ENCODE data around the gene RARB. TPM values are rescaled to one million over a fixed set of nuclear protein-coding genes. Genes with fewer than 3 reads are reported as not detected.

Gene RARB
- total RNA-seq, 1 experiment from 2014 or later, result 2.5 TPM

- peaks cover 6% of the 10 kb centered on the region for H3K36me3 Mint-ChIP-seq (ENCODE audit: insufficient read depth, unreplicated experiment)
- H3K9me3 ChIP-seq, result no peaks in the 10 kb centered on the region
- H3K4me1 ChIP-seq, result peaks cover 28% of the 10 kb centered on the region
- no peak for TF ChIP-seq CTCF (IDR thresholded peaks at IDR 0.05; ENCODE audit: insufficient read depth in 1 of 2, low read depth in 1 of 2, low read length in 1 of 2, severe bottlenecking in 1 of 2, unreplicated experiment in 1 of 2)
- ChIA-PET CTCF (no interaction called here), POLR2A (no interaction called here)
- no peak overlapping the region for H3K27ac Mint-ChIP-seq (ENCODE audit: unreplicated experiment)
- H3K4me3 ChIP-seq (ENCODE audit: low read depth, low read length), result no peak overlapping the region
- H3K9me3 Mint-ChIP-seq (ENCODE audit: unreplicated experiment), result no peaks in the 10 kb centered on the region
- DNase-seq, result no peak
- no peak overlapping the region for H3K4me3 Mint-ChIP-seq (ENCODE audit: unreplicated experiment)
- peaks cover 43% of the 10 kb centered on the region for H3K4me1 Mint-ChIP-seq (ENCODE audit: low read depth, unreplicated experiment)
- intact Hi-C loops (cut with micrococcal nuclease; ENCODE audit: unreplicated experiment), result loop anchor here (10.0 kb wide), 1 partner anchor 492 kb away; no protein-coding TSS in a partner anchor
- H3K36me3 ChIP-seq (ENCODE audit: control insufficient read depth, insufficient read depth, low read length), result no peaks in the 10 kb centered on the region
- no peaks in the 10 kb centered on the region for H3K27me3 Mint-ChIP-seq (ENCODE audit: insufficient read depth, unreplicated experiment)
- BruUV-seq (replicated peaks), result no TSS peak
- no peaks in the 10 kb centered on the region for H3K27me3 ChIP-seq (replicated peaks; ENCODE audit: control insufficient read depth, insufficient read depth, low read length)
Measured at GRCh38 chr3:25456723-25457670, 28.9 kb downstream of the RARB start.

GRCh38 chr3:25457671-25458419 lies 29.8 kb downstream of the RARB start:
- ChIA-PET POLR2A (no interaction called here), CTCF (no interaction called here)
- no peak for DNase-seq
- no peaks in the 10 kb centered on the region for H3K9me3 Mint-ChIP-seq (ENCODE audit: unreplicated experiment)
- Histone ChIP-seq H3K36me3 (ENCODE audit: control insufficient read depth, insufficient read depth, low read length) (no peaks in the 10 kb centered on the region), H3K4me1 (peaks cover 28% of the 10 kb centered on the region), H3K9me3 (no peaks in the 10 kb centered on the region), H3K27me3 (replicated peaks; ENCODE audit: control insufficient read depth, insufficient read depth, low read length) (no peaks in the 10 kb centered on the region), H3K4me3 (ENCODE audit: low read depth, low read length) (no peak overlapping the region)
- peaks cover 36% of the 10 kb centered on the region for H3K4me1 Mint-ChIP-seq (ENCODE audit: low read depth, unreplicated experiment)
- no peak for TF ChIP-seq CTCF (IDR thresholded peaks at IDR 0.05; ENCODE audit: insufficient read depth in 1 of 2, low read depth in 1 of 2, low read length in 1 of 2, severe bottlenecking in 1 of 2, unreplicated experiment in 1 of 2)
- no peak overlapping the region for H3K4me3 Mint-ChIP-seq (ENCODE audit: unreplicated experiment)
- H3K27me3 Mint-ChIP-seq (ENCODE audit: insufficient read depth, unreplicated experiment), result no peaks in the 10 kb centered on the region
- no TSS peak for BruUV-seq (replicated peaks)
- intact Hi-C loops (cut with micrococcal nuclease; ENCODE audit: unreplicated experiment), result loop anchor here (10.0 kb wide), 1 partner anchor 493 kb away; no protein-coding TSS in a partner anchor
- peaks cover 6% of the 10 kb centered on the region for H3K36me3 Mint-ChIP-seq (ENCODE audit: insufficient read depth, unreplicated experiment)
- H3K27ac Mint-ChIP-seq (ENCODE audit: unreplicated experiment), result no peak overlapping the region

- no peak for DNase-seq
- BruUV-seq (replicated peaks), result no TSS peak
- H3K27me3 ChIP-seq (replicated peaks; ENCODE audit: control insufficient read depth, insufficient read depth, low read length), result no peaks in the 10 kb centered on the region
- H3K36me3 ChIP-seq (ENCODE audit: control insufficient read depth, insufficient read depth, low read length), result no peaks in the 10 kb centered on the region
- TF ChIP-seq CTCF (IDR thresholded peaks at IDR 0.05; ENCODE audit: insufficient read depth in 1 of 2, low read depth in 1 of 2, low read length in 1 of 2, severe bottlenecking in 1 of 2, unreplicated experiment in 1 of 2), result no peak
- H3K4me1 ChIP-seq, result peaks cover 26% of the 10 kb centered on the region
- intact Hi-C loops (cut with micrococcal nuclease; ENCODE audit: unreplicated experiment), result loop anchor here (10.0 kb wide), 1 partner anchor 494 kb away; no protein-coding TSS in a partner anchor
- POLR2A ChIA-PET, result no interaction called here
- Mint-ChIP-seq H3K9me3 (ENCODE audit: unreplicated experiment) (no peaks in the 10 kb centered on the region), H3K27me3 (ENCODE audit: insufficient read depth, unreplicated experiment) (no peaks in the 10 kb centered on the region), H3K4me1 (ENCODE audit: low read depth, unreplicated experiment) (peaks cover 32% of the 10 kb centered on the region), H3K36me3 (ENCODE audit: insufficient read depth, unreplicated experiment) (peaks cover 6% of the 10 kb centered on the region), H3K27ac (ENCODE audit: unreplicated experiment) (no peak overlapping the region), H3K4me3 (ENCODE audit: unreplicated experiment) (no peak overlapping the region)
- no peaks in the 10 kb centered on the region for H3K9me3 ChIP-seq
- CTCF ChIA-PET, result no interaction called here
- H3K4me3 ChIP-seq (ENCODE audit: low read depth, low read length), result no peak overlapping the region
Measured at GRCh38 chr3:25458420-25458814, 30.4 kb downstream of the RARB start.

All from Caco-2 (cell line).